MM.1S (cell line): Measurements from ENCODE around the gene ZNF428.
"Not testable (repeated sequence)": the region's sequence is repeated elsewhere in the genome, so short reads cannot be mapped to it uniquely, and the experiment has no call there.

Experiments
- DNase-seq: peaks from one replicate; pipeline ENCODE4 v3.0.0-alpha.2; 2015
- H2AFZ ChIP-seq: fragments of 300-600 bp; sonication (generic); 2 replicates; pipeline ENCODE4 v1.6.0; 2016; ENCODE audit warnings: antibody characterized with exemption, low read length
- H3F3A ChIP-seq: fragments of 300-600 bp; sonication (generic); 2 replicates; pipeline ENCODE4 v1.6.1; 2016; ENCODE audit warnings: mild to moderate bottlenecking, antibody characterized with exemption, low read length, moderate library complexity, mixed read lengths; ENCODE audit not compliant: insufficient read depth
- H3K27ac ChIP-seq: fragments of 300-600 bp; sonication (generic); 2 replicates; pipeline ENCODE4 v1.5.1; 2016; ENCODE audit warnings: mild to moderate bottlenecking, low read length
- H3K27me3 ChIP-seq: fragments of 300-600 bp; sonication (generic); replicated peaks from 2 replicates; pipeline ENCODE4 v1.6.0; 2016; ENCODE audit warnings: low read length; ENCODE audit not compliant: insufficient read depth
- H3K36me3 ChIP-seq: fragments of 300-600 bp; sonication (generic); replicated peaks from 2 replicates; pipeline ENCODE4 v1.6.1; 2016; ENCODE audit warnings: mild to moderate bottlenecking, low read length, mixed read lengths; ENCODE audit not compliant: insufficient read depth
- H3K4me1 ChIP-seq: fragments of 300-600 bp; sonication (generic); 2 replicates; pipeline ENCODE4 v1.6.1; 2016; ENCODE audit warnings: low read length, mixed read lengths
- H3K4me2 ChIP-seq: fragments of 300-600 bp; sonication (generic); 2 replicates; pipeline ENCODE4 v1.6.0; 2016; ENCODE audit warnings: low read depth, low read length
- H3K4me3 ChIP-seq: fragments of 300-600 bp; sonication (generic); 2 replicates; pipeline ENCODE4 v1.5.1; 2016; ENCODE audit warnings: low read length, mixed read lengths
- H3K79me2 ChIP-seq: fragments of 300-600 bp; sonication (generic); 2 replicates; pipeline ENCODE4 v1.6.1; 2016; ENCODE audit warnings: mixed run types, low read length, mixed read lengths
- H3K9ac ChIP-seq: fragments of 300-600 bp; sonication (generic); 2 replicates; pipeline ENCODE4 v1.6.1; 2016; ENCODE audit warnings: low read length, mixed read lengths
- H3K9me2 ChIP-seq: fragments of 300-600 bp; sonication (generic); replicated peaks from 2 replicates; pipeline ENCODE4 v1.6.1; 2016; ENCODE audit warnings: mild to moderate bottlenecking, low read length, mixed read lengths; ENCODE audit not compliant: insufficient read depth
- H3K9me3 ChIP-seq: fragments of 300-600 bp; sonication (generic); replicated peaks from 2 replicates; pipeline ENCODE4 v1.6.1; 2016; ENCODE audit warnings: mild to moderate bottlenecking, low read length, mixed read lengths; ENCODE audit not compliant: insufficient read depth
- H4K20me1 ChIP-seq: fragments of 300-600 bp; sonication (generic); 2 replicates; pipeline ENCODE4 v1.6.1; 2016; ENCODE audit warnings: mild to moderate bottlenecking, low read length, moderate library complexity, mixed read lengths; ENCODE audit not compliant: insufficient read depth
- CTCF ChIP-seq: fragments of 300-600 bp; sonication (generic); IDR thresholded peaks from 2 replicates; pipeline ENCODE4 v1.5.1; 2016; ENCODE audit warnings: antibody characterized with exemption, low read length, mixed read lengths
- EZH2 ChIP-seq: fragments of 300-600 bp; sonication (generic); optimal IDR thresholded peaks from 2 replicates; pipeline ENCODE3; 2017; ENCODE audit warnings: low read depth, mild to moderate bottlenecking, antibody characterized with exemption, low read length, mixed read lengths
- EZH2phosphoT487 ChIP-seq: fragments of 300-600 bp; sonication (generic); IDR thresholded peaks from 2 replicates; pipeline ENCODE4 v1.6.1; 2018; ENCODE audit warnings: antibody characterized with exemption, low read length

Gene ZNF428

GRCh38 chr19:43606569-43607229 lies 12.7 kb downstream of the ZNF428 start:
- no peak for DNase-seq
- Histone ChIP-seq H3K9ac (no peak overlapping the region), H4K20me1 (no peaks in the 10 kb centered on the region), H3K27me3 (no peaks in the 10 kb centered on the region), H3K36me3 (no peaks in the 10 kb centered on the region), H3K4me2 (no peak overlapping the region), H3K27ac (no peak overlapping the region), H3K79me2 (peaks cover 5% of the 10 kb centered on the region; the same call in 1 of the 2 replicates), H3F3A (no peaks in the 10 kb centered on the region), H3K9me3 (no peaks in the 10 kb centered on the region), H3K4me3 (no peak overlapping the region), H3K4me1 (no peaks in the 10 kb centered on the region), H3K9me2 (no peaks in the 10 kb centered on the region), H2AFZ (no peak overlapping the region)
- no peak for TF ChIP-seq CTCF
- no peak for TF ChIP-seq EZH2
- no peak for TF ChIP-seq EZH2phosphoT487

- H3K27ac ChIP-seq: no peak overlapping the region
- H3K9me3 ChIP-seq: no peaks in the 10 kb centered on the region
These were observed 13.4 kb downstream of the ZNF428 start for GRCh38 chr19:43605875-43606568.

GRCh38 chr19:43600326-43600725 lies 19.1 kb downstream of the ZNF428 start:
- H3K27me3 ChIP-seq, H3K4me2 ChIP-seq, H3K27ac ChIP-seq, H3K9ac ChIP-seq, H3K9me3 ChIP-seq, H3K4me3 ChIP-seq, H2AFZ ChIP-seq, H3K9me2 ChIP-seq, H3K36me3 ChIP-seq, H3F3A ChIP-seq, H4K20me1 ChIP-seq, DNase-seq: not testable (repeated sequence)
- peaks cover 37% of the 10 kb centered on the region for H3K79me2 ChIP-seq
- peaks cover 11% of the 10 kb centered on the region for H3K4me1 ChIP-seq

More at GRCh38 chr19:43605875-43606568, 13.4 kb downstream of the ZNF428 start:
- TF ChIP-seq EZH2phosphoT487: no peak
- TF ChIP-seq EZH2: no peak
- TF ChIP-seq CTCF: no peak
- no peaks in the 10 kb centered on the region for H3K4me1 ChIP-seq
- no peaks in the 10 kb centered on the region for H3K27me3 ChIP-seq
- DNase-seq: no peak
- no peaks in the 10 kb centered on the region for H3K9me2 ChIP-seq
- H3K9ac ChIP-seq: no peak overlapping the region
- no peaks in the 10 kb centered on the region for H3F3A ChIP-seq
- no peaks in the 10 kb centered on the region for H4K20me1 ChIP-seq
- no peak overlapping the region for H3K4me2 ChIP-seq
- no peaks in the 10 kb centered on the region for H3K36me3 ChIP-seq
- H2AFZ ChIP-seq: no peak overlapping the region
- H3K79me2 ChIP-seq: 0 out of 2 replicates have a peak, but pooled peaks cover 2% of the 10 kb centered on the region
- H3K4me3 ChIP-seq: no peak overlapping the region
